Fibroblast of lung (primary cell): ENCODE results near the gene SPI1. TPM values are rescaled to one million over a fixed set of nuclear protein-coding genes. Genes with fewer than 3 reads are reported as not detected.

Source experiments
- DNase-seq, 2 donors: peaks; one replicate each; pipeline versions ENCODE4 v3.0.0 to v3.0.0-alpha.2; 2010; ENCODE audit warnings: low read depth in 2 of 2
- H2AFZ ChIP-seq: 2 replicates; pipeline ENCODE4 v1.5.1; 2012; ENCODE audit warnings: low read length, control low read depth, inconsistent platforms
- H3K27ac ChIP-seq: 2 replicates; pipeline ENCODE4 v1.5.1; 2011; ENCODE audit warnings: low read length, control low read depth; ENCODE audit not compliant: insufficient read depth
- H3K27me3 ChIP-seq: 2 replicates; pipeline ENCODE4 v1.5.1; 2011; ENCODE audit warnings: mild to moderate bottlenecking, low read length; ENCODE audit not compliant: control insufficient read depth, insufficient read depth
- H3K36me3 ChIP-seq: 2 replicates; pipeline ENCODE4 v1.5.1; 2011; ENCODE audit warnings: low read length; ENCODE audit not compliant: control insufficient read depth, insufficient read depth
- H3K4me1 ChIP-seq: 2 replicates; pipeline ENCODE4 v1.5.1; 2011; ENCODE audit warnings: low read length; ENCODE audit not compliant: control insufficient read depth, insufficient read depth; ENCODE audit errors: extremely low read depth
- H3K4me2 ChIP-seq: 2 replicates; pipeline ENCODE4 v1.5.1; 2011; ENCODE audit warnings: low read length, control low read depth; ENCODE audit not compliant: insufficient read depth; ENCODE audit errors: extremely low read depth
- H3K4me3 ChIP-seq, 4 experiments: fragments of 200-600 bp in 1 of 4; sonication (generic) in 1 of 4; replicated peaks in 1 of 4; 2 replicates each; pipeline ENCODE4 v1.5.1; 2011 to 2016; ENCODE audit warnings: low read length in 4 of 4, low read depth in 3 of 4, mild to moderate bottlenecking in 3 of 4, control low read depth in 2 of 4, inconsistent platforms in 1 of 4, mixed read lengths in 1 of 4; ENCODE audit not compliant: insufficient read depth in 1 of 4; ENCODE audit errors: control extremely low read depth in 1 of 4
- H3K79me2 ChIP-seq: 2 replicates; pipeline ENCODE4 v1.5.1; 2012; ENCODE audit warnings: mild to moderate bottlenecking, low read length, inconsistent platforms; ENCODE audit not compliant: control insufficient read depth, insufficient read depth
- H3K9ac ChIP-seq: 2 replicates; pipeline ENCODE4 v1.5.1; 2011; ENCODE audit warnings: mild to moderate bottlenecking, low read length, control low read depth; ENCODE audit not compliant: insufficient read depth
- H3K9me3 ChIP-seq: 2 replicates; pipeline ENCODE4 v1.5.1; 2012; ENCODE audit warnings: low read depth, low read length; ENCODE audit not compliant: control insufficient read depth, insufficient read depth
- H4K20me1 ChIP-seq: 2 replicates; pipeline ENCODE4 v1.5.1; 2011; ENCODE audit warnings: low read length; ENCODE audit not compliant: control insufficient read depth, insufficient read depth; ENCODE audit errors: extremely low read depth
- EZH2 ChIP-seq: IDR thresholded peaks from 2 replicates; pipeline ENCODE4 v1.5.1; 2012; ENCODE audit warnings: low read length, control low read depth, mild to moderate bottlenecking; ENCODE audit errors: missing control alignments
- polyA plus RNA-seq, 2 donors: library from polyadenylated mRNA; depleted of rRNA in 1 of 2; stranded (reverse) in 1 of 2; unstranded in 1 of 2; fragments of >200 nt; gene quantifications; 2 replicates each; pipeline ENCODE4 v1.2.1, GENCODE V29; 2011 to 2012; ENCODE audit warnings: missing spikeins in 1 of 2
- total RNA-seq: library from RNA; depleted of rRNA; stranded (reverse); fragments of >200 nt; gene quantifications from 2 replicates; pipeline ENCODE4 v1.2.1, GENCODE V29; 2014
- TF ChIP-seq, protein P1 (sequence below), 2 donors: IDR thresholded peaks in 1 of 2; conservative IDR thresholded peaks in 1 of 2; 1 replicate in 1 of 2; 2 replicates in 1 of 2; pipeline ENCODE4 v1.5.1; 2011 to 2012; ENCODE audit warnings: low read length in 2 of 2, control low read depth in 1 of 2, inconsistent platforms in 1 of 2, low read depth in 1 of 2, mild to moderate bottlenecking in 1 of 2

Gene SPI1
- total and polyA plus RNA-seq, 2 donors (not counting 1 experiment from before 2014, with no cell fraction given): not detected

DNA sequence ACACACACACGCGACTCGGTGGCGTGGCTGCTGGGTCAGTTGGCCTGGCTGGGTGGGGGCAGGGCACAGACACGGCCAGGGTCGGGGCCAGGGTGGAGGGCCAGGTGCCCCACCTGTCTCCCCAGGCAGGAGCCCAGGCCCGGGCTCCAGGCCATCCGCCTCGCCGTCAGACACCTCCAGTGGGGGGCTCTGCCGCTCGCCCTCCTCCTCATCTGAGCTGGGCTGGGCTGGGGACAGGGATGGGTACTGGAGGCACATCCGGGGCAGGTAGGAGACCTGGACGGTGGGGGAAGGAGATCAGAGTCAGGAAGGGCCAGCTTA lies 19.7 kb downstream of the SPI1 start:
- Histone ChIP-seq H3K79me2 (no peaks in the 10 kb centered on the region), H3K4me2 (no peak overlapping the region), H2AFZ (no peak overlapping the region), H3K4me3 (no peak overlapping the region), H3K9me3 (no peaks in the 10 kb centered on the region), H4K20me1 (no peaks in the 10 kb centered on the region), H3K27me3 (no peaks in the 10 kb centered on the region), H3K9ac (no peak overlapping the region), H3K27ac (no peak overlapping the region), H3K4me1 (no peaks in the 10 kb centered on the region), H3K36me3 (no peaks in the 10 kb centered on the region)
- no peak for TF ChIP-seq EZH2
- TF ChIP-seq, protein P1, sequence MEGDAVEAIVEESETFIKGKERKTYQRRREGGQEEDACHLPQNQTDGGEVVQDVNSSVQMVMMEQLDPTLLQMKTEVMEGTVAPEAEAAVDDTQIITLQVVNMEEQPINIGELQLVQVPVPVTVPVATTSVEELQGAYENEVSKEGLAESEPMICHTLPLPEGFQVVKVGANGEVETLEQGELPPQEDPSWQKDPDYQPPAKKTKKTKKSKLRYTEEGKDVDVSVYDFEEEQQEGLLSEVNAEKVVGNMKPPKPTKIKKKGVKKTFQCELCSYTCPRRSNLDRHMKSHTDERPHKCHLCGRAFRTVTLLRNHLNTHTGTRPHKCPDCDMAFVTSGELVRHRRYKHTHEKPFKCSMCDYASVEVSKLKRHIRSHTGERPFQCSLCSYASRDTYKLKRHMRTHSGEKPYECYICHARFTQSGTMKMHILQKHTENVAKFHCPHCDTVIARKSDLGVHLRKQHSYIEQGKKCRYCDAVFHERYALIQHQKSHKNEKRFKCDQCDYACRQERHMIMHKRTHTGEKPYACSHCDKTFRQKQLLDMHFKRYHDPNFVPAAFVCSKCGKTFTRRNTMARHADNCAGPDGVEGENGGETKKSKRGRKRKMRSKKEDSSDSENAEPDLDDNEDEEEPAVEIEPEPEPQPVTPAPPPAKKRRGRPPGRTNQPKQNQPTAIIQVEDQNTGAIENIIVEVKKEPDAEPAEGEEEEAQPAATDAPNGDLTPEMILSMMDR (conservative IDR thresholded peaks at IDR 0.05 in 1 of 2, IDR thresholded peaks at IDR 0.05 in 1 of 2; ENCODE audit: low read depth in 1 of 2, low read length in 2 of 2): no peak
- no peak for DNase-seq

DNA sequence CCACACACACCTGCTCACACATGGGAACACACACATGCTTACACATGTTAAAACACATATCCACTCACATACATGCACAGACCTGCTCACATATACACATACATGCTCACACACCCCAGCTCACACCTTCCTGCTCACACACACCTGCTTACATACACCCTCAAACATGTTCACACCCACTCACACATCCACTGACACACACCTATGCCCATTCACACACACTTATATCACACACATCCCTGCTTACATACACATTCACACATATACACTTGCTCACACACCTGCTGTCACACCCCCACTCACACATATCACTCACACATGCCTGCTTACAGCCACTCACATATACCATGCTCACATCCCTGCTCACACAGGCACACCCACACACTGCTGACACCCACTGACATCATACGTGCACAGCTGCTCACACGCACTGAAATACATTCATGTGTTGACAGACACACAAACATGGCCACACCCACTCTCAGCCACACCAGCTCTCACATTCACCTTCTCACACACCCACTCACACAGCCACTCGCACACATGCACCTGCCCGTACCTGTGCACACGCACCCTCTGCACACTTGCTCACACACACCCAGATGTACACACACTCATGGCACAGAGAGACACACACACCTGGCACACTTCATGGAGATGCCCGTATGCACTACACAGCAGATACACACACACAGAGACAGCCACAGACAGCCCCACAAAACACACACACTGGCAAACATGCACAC lies 20.2 kb downstream of the SPI1 start:
- no peak for DNase-seq

DNA sequence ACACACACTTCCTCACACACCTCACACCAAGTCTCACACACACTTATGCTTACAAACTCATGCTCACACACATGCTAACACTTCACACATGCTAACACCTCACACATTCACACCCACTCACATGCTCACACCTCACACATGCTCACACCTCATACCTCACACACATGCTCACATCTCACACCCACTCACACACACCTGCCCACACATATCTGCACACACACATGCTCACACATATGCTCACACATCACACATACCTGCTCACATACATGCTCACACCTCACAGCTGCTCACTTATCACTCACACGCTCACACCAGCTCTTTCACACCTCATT lies 21.4 kb downstream of the SPI1 start:
- H4K20me1 ChIP-seq: no peaks in the 10 kb centered on the region
- no peak overlapping the region for H3K27ac ChIP-seq
- H2AFZ ChIP-seq: no peak overlapping the region
- H3K36me3 ChIP-seq: no peaks in the 10 kb centered on the region
- no peak overlapping the region for H3K9ac ChIP-seq
- no peaks in the 10 kb centered on the region for H3K4me1 ChIP-seq
- no peak overlapping the region for H3K4me3 ChIP-seq
- no peak overlapping the region for H3K4me2 ChIP-seq
- H3K27me3 ChIP-seq: no peaks in the 10 kb centered on the region
- no peaks in the 10 kb centered on the region for H3K79me2 ChIP-seq
- TF ChIP-seq EZH2: no peak
- TF ChIP-seq, protein P1 (conservative IDR thresholded peaks at IDR 0.05 in 1 of 2, IDR thresholded peaks at IDR 0.05 in 1 of 2; ENCODE audit: low read depth in 1 of 2, low read length in 2 of 2): no peak
- DNase-seq: no peak
- H3K9me3 ChIP-seq: no peaks in the 10 kb centered on the region

More for the DNA sequence above, 20.2 kb downstream of the SPI1 start:
- H3K36me3 ChIP-seq: no peaks in the 10 kb centered on the region
- no peak overlapping the region for H3K27ac ChIP-seq
- no peaks in the 10 kb centered on the region for H4K20me1 ChIP-seq
- no peaks in the 10 kb centered on the region for H3K27me3 ChIP-seq
- no peak overlapping the region for H3K4me3 ChIP-seq
- H2AFZ ChIP-seq: no peak overlapping the region
- TF ChIP-seq, protein P1 (conservative IDR thresholded peaks at IDR 0.05 in 1 of 2, IDR thresholded peaks at IDR 0.05 in 1 of 2; ENCODE audit: low read depth in 1 of 2, low read length in 2 of 2): no peak
- no peak for TF ChIP-seq EZH2
- no peaks in the 10 kb centered on the region for H3K9me3 ChIP-seq
- H3K4me2 ChIP-seq: no peak overlapping the region
- H3K9ac ChIP-seq: no peak overlapping the region
- no peaks in the 10 kb centered on the region for H3K79me2 ChIP-seq
- H3K4me1 ChIP-seq: no peaks in the 10 kb centered on the region
